SU-DHL-6 (cell line): ENCODE measurements around the gene C8A.

Source experiments
- H2AFZ ChIP-seq: fragments of 200-600 bp; sonication (generic); 2 replicates; pipeline ENCODE4 v1.6.1; 2014; ENCODE audit warnings: low read depth, mild to moderate bottlenecking, moderate library complexity, mixed read lengths, antibody characterized with exemption, low read length; ENCODE audit not compliant: severe bottlenecking
- H3F3A ChIP-seq: fragments of 200-600 bp; shearing (Covaris generic); 2 replicates; pipeline ENCODE4 v1.6.0; 2016; ENCODE audit warnings: antibody characterized with exemption, mild to moderate bottlenecking; ENCODE audit not compliant: insufficient read depth
- H3K27ac ChIP-seq: fragments of 200-600 bp; sonication (generic); 2 replicates; pipeline ENCODE4 v1.5.1; 2016; ENCODE audit warnings: low read depth, mild to moderate bottlenecking, low read length, moderate library complexity, mixed read lengths
- H3K27me3 ChIP-seq: fragments of 200-600 bp; sonication (generic), shearing (Covaris generic); 2 replicates; pipeline ENCODE4 v1.6.0; 2014; ENCODE audit warnings: mild to moderate bottlenecking, low read length
- H3K36me3 ChIP-seq: fragments of 200-600 bp; sonication (generic); 2 replicates; pipeline ENCODE4 v1.6.1; 2014; ENCODE audit warnings: mild to moderate bottlenecking, low read length, mixed read lengths
- H3K4me2 ChIP-seq: fragments of 300-600, 200-600 bp; shearing (Covaris generic), sonication (generic); 2 replicates; pipeline ENCODE4 v1.6.0; 2014; ENCODE audit warnings: low read length, low read depth, mild to moderate bottlenecking; ENCODE audit not compliant: poor library complexity, severe bottlenecking
- H3K4me3 ChIP-seq: fragments of 200-600 bp; sonication (generic); 2 replicates; pipeline ENCODE4 v1.5.1; 2014; ENCODE audit warnings: antibody characterized with exemption, low read length, mild to moderate bottlenecking, mixed read lengths; ENCODE audit not compliant: insufficient read depth, poor library complexity, severe bottlenecking
- H3K79me2 ChIP-seq: fragments of 200-600 bp; sonication (generic); 2 replicates; pipeline ENCODE4 v1.6.1; 2014; ENCODE audit warnings: mild to moderate bottlenecking, low read length, moderate library complexity; ENCODE audit not compliant: insufficient read depth
- H3K9ac ChIP-seq: fragments of 200-600 bp; sonication (generic); 2 replicates; pipeline ENCODE4 v1.7.0; 2014; ENCODE audit warnings: mild to moderate bottlenecking, low read length
- H3K9me2 ChIP-seq: fragments of 200-600 bp; sonication (generic); replicated peaks from 2 replicates; pipeline ENCODE4 v1.6.1; 2014; ENCODE audit warnings: low read length; ENCODE audit not compliant: insufficient read depth
- H3K9me3 ChIP-seq: fragments of 200-600 bp; sonication (generic); 2 replicates; pipeline ENCODE4 v1.6.1; 2014; ENCODE audit warnings: low read length, mixed read lengths; ENCODE audit not compliant: insufficient read depth
- H4K20me1 ChIP-seq: fragments of 200-600 bp; sonication (generic); 2 replicates; pipeline ENCODE4 v1.6.1; 2014; ENCODE audit warnings: low read depth, mild to moderate bottlenecking, antibody characterized with exemption, low read length, moderate library complexity, mixed read lengths
- EZH2phosphoT487 ChIP-seq: fragments of 200-600 bp; sonication (generic), shearing (Covaris generic); conservative IDR thresholded peaks from 2 replicates; pipeline ENCODE4 v1.6.1; 2018; ENCODE audit warnings: mild to moderate bottlenecking, antibody characterized with exemption, low read length, moderate library complexity, mixed read lengths
- TF ChIP-seq, protein P1 (sequence below): fragments of 200-600 bp; sonication (generic); IDR thresholded peaks from one replicate; pipeline ENCODE4 v1.5.1; 2017; ENCODE audit warnings: antibody characterized with exemption, mild to moderate bottlenecking, low read length, moderate library complexity; ENCODE audit not compliant: insufficient read depth, poor library complexity, severe bottlenecking

C8A gene

DNA sequence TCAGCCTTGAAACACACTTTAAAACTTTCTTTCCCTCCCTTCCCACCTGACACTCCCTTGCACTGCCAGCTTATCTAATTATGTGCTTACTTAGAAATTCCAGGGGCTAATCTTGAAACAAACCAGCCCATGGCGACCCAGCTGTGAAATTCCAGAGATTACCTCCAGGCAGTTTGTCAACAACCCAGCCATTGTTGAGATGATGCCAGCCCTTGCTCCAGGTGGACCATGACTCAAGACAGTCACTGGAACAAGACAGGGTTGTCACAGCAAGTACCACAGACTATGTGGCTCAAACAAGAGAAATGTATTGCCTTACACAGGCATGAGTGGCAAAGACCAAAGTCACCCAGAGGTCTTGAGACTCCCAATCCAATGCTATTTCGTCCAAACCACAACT is 43.3 kb upstream of the C8A start:
- H4K20me1 ChIP-seq, result no peaks in the 10 kb centered on the region
- no peak overlapping the region for H3K4me2 ChIP-seq
- no peak overlapping the region for H3K9ac ChIP-seq
- no peak overlapping the region for H3K4me3 ChIP-seq
- H3K27ac ChIP-seq, result no peak overlapping the region
- H3K9me2 ChIP-seq, result no peaks in the 10 kb centered on the region
- TF ChIP-seq, protein P1, sequence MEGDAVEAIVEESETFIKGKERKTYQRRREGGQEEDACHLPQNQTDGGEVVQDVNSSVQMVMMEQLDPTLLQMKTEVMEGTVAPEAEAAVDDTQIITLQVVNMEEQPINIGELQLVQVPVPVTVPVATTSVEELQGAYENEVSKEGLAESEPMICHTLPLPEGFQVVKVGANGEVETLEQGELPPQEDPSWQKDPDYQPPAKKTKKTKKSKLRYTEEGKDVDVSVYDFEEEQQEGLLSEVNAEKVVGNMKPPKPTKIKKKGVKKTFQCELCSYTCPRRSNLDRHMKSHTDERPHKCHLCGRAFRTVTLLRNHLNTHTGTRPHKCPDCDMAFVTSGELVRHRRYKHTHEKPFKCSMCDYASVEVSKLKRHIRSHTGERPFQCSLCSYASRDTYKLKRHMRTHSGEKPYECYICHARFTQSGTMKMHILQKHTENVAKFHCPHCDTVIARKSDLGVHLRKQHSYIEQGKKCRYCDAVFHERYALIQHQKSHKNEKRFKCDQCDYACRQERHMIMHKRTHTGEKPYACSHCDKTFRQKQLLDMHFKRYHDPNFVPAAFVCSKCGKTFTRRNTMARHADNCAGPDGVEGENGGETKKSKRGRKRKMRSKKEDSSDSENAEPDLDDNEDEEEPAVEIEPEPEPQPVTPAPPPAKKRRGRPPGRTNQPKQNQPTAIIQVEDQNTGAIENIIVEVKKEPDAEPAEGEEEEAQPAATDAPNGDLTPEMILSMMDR, result no peak
- TF ChIP-seq EZH2phosphoT487, result no peak
- no peak overlapping the region for H2AFZ ChIP-seq
- no peaks in the 10 kb centered on the region for H3K9me3 ChIP-seq
- H3K27me3 ChIP-seq, result no peaks in the 10 kb centered on the region
- no peaks in the 10 kb centered on the region for H3K36me3 ChIP-seq
- H3K79me2 ChIP-seq, result no peaks in the 10 kb centered on the region
- no peaks in the 10 kb centered on the region for H3F3A ChIP-seq

DNA sequence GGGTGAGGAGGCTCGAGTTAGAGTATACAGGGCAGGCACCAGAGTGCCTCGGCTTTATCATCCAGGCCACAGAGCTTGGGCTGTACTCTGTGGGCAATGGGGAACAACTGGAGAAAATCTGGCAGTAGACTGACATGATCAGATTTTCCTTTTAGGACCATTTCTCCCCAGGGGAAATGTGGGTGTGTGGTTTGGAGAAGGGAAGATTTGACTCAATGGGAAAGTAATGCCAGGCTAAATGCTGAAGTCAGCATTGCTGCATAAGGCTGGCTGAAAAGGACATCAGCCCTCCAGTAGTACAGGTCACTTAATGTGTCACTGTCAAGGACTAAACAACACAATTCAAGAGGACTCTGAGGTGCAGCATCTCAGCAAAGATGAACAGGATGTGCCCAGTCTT is 40.4 kb upstream of the C8A start:
- TF ChIP-seq, protein P1, result no peak
- TF ChIP-seq EZH2phosphoT487, result no peak
- Histone ChIP-seq H3K79me2 (no peaks in the 10 kb centered on the region), H3K9ac (no peak overlapping the region), H3K4me2 (no peak overlapping the region), H3K27me3 (no peaks in the 10 kb centered on the region), H3K36me3 (no peaks in the 10 kb centered on the region), H2AFZ (no peak overlapping the region), H3K27ac (no peak overlapping the region), H3K4me3 (no peak overlapping the region), H3F3A (no peaks in the 10 kb centered on the region), H3K9me3 (no peaks in the 10 kb centered on the region), H4K20me1 (no peaks in the 10 kb centered on the region), H3K9me2 (no peaks in the 10 kb centered on the region)

GRCh38 chr1:56816264-56816663 is 38.3 kb upstream of the C8A start:
- Histone ChIP-seq H3K9me2 (no peaks in the 10 kb centered on the region), H3F3A (no peaks in the 10 kb centered on the region), H3K27ac (no peak overlapping the region), H3K79me2 (no peaks in the 10 kb centered on the region), H3K27me3 (no peaks in the 10 kb centered on the region), H3K4me3 (no peak overlapping the region), H3K36me3 (no peaks in the 10 kb centered on the region), H2AFZ (no peak overlapping the region), H4K20me1 (no peaks in the 10 kb centered on the region), H3K9me3 (no peaks in the 10 kb centered on the region), H3K9ac (no peak overlapping the region), H3K4me2 (no peak overlapping the region)
- TF ChIP-seq, protein P1, result no peak
- no peak for TF ChIP-seq EZH2phosphoT487

- no peak overlapping the region for H3K4me2 ChIP-seq
Observed at GRCh38 chr1:56816909-56817308, 37.7 kb upstream of the C8A start.

More at GRCh38 chr1:56816909-56817308, 37.7 kb upstream of the C8A start:
- Histone ChIP-seq H3K27ac (no peak overlapping the region), H4K20me1 (no peaks in the 10 kb centered on the region), H3K4me3 (no peak overlapping the region), H3K9ac (no peak overlapping the region), H3K9me2 (no peaks in the 10 kb centered on the region), H2AFZ (no peak overlapping the region), H3K79me2 (no peaks in the 10 kb centered on the region), H3K36me3 (no peaks in the 10 kb centered on the region), H3K27me3 (no peaks in the 10 kb centered on the region), H3F3A (no peaks in the 10 kb centered on the region), H3K9me3 (no peaks in the 10 kb centered on the region)
- TF ChIP-seq EZH2phosphoT487, result no peak
- TF ChIP-seq, protein P1, result no peak
